ENCODE data around the gene NCF2.

The NCF2 gene

GRCh38 chr1:183611021-183611420 is 20.8 kb upstream of the NCF2 start:
- no peak for DNase-seq

- DNase-seq, result no peak
Observed at GRCh38 chr1:183609759-183610452, 19.6 kb upstream of the NCF2 start.

- DNase-seq, result no peak
Observed at GRCh38 chr1:183609313-183609712, 19.1 kb upstream of the NCF2 start.

- no peak for DNase-seq
Observed at GRCh38 chr1:183607322-183607980, 17.2 kb upstream of the NCF2 start.

GRCh38 chr1:183605904-183606303 is 15.6 kb upstream of the NCF2 start:
- DNase-seq, result no peak

GRCh38 chr1:183604815-183605214 is 14.6 kb upstream of the NCF2 start:
- no peak for DNase-seq

- no peak for DNase-seq
Observed at GRCh38 chr1:183604038-183604808, 14.0 kb upstream of the NCF2 start.

GRCh38 chr1:183602510-183602909 is 12.3 kb upstream of the NCF2 start:
- DNase-seq, result no peak

GRCh38 chr1:183600634-183601033 is 10.4 kb upstream of the NCF2 start:
- no peak for DNase-seq

GRCh38 chr1:183600136-183600535 is 9.9 kb upstream of the NCF2 start:
- no peak for DNase-seq

- DNase-seq, result no peak
Observed at GRCh38 chr1:183598386-183598785, 8.1 kb upstream of the NCF2 start.

GRCh38 chr1:183597656-183598347 is 7.5 kb upstream of the NCF2 start:
- no peak for DNase-seq

- no peak for DNase-seq
Observed at GRCh38 chr1:183596500-183596899, 6.2 kb upstream of the NCF2 start.

- DNase-seq, result no peak
Observed at GRCh38 chr1:183595537-183595936, 5.3 kb upstream of the NCF2 start.

GRCh38 chr1:183593356-183593755 is 3.1 kb upstream of the NCF2 start:
- no peak for DNase-seq

- no peak for DNase-seq
Observed at GRCh38 chr1:183592733-183593132, 2.5 kb upstream of the NCF2 start.

- no peak for DNase-seq
Observed at GRCh38 chr1:183589874-183590243, 400 bp downstream of the NCF2 start.

GRCh38 chr1:183589384-183589783 is 875 bp downstream of the NCF2 start:
- no peak for DNase-seq

GRCh38 chr1:183588827-183589226 is 1.4 kb downstream of the NCF2 start:
- DNase-seq, result no peak

GRCh38 chr1:183586926-183587325 is 3.3 kb downstream of the NCF2 start:
- no peak for DNase-seq

GRCh38 chr1:183586455-183586854 is 3.8 kb downstream of the NCF2 start:
- no peak for DNase-seq

GRCh38 chr1:183585038-183585437 is 5.2 kb downstream of the NCF2 start:
- no peak for DNase-seq

- no peak for DNase-seq
Observed at GRCh38 chr1:183584147-183584546, 6.1 kb downstream of the NCF2 start.

GRCh38 chr1:183583466-183583865 is 6.8 kb downstream of the NCF2 start:
- DNase-seq, result no peak
